ENCODE data around the gene SPATA6.
A peak's percentile ranks its signal among the peaks of the same experiment; 100 is the strongest.
"Not testable (repeated sequence)": the region's sequence is repeated elsewhere in the genome, so short reads cannot be mapped to it uniquely, and the experiment has no call there.

The SPATA6 gene

GRCh38 chr1:48471691-48472576 is at the start of gene SPATA6:
TSS of gene SPATA6 (minus strand) at chr1:48472204. CDS start at chr1:48472008, 196 bp downstream.
- H3K36me3 Mint-ChIP-seq = no peaks in the 10 kb centered on the region
- H3K9me3 Mint-ChIP-seq = peaks cover 6% of the 10 kb centered on the region
- peaks cover 26% of the 10 kb centered on the region for H3K4me1 Mint-ChIP-seq
- H3K4me3 Mint-ChIP-seq = peak within 1 kb of the TSS; percentile 87
- peak; percentile 97 for ATAC-seq
- H3K27ac Mint-ChIP-seq = peak within 1 kb of the TSS; percentile 78
- H3K27me3 Mint-ChIP-seq = peaks cover 17% of the 10 kb centered on the region

GRCh38 chr1:48519896-48520295 is 47.9 kb upstream of the SPATA6 start:
- H3K27ac Mint-ChIP-seq = not testable (repeated sequence)

GRCh38 chr1:48506870-48507269 is 34.9 kb upstream of the SPATA6 start:
- H3K4me1 Mint-ChIP-seq = no peaks in the 10 kb centered on the region
- no peaks in the 10 kb centered on the region for H3K36me3 Mint-ChIP-seq
- ATAC-seq = no peak
- H3K27me3 Mint-ChIP-seq = peaks cover 20% of the 10 kb centered on the region
- no peak overlapping the region for H3K27ac Mint-ChIP-seq
- no peaks in the 10 kb centered on the region for H3K9me3 Mint-ChIP-seq
- H3K4me3 Mint-ChIP-seq = no peak overlapping the region

More at GRCh38 chr1:48519896-48520295, 47.9 kb upstream of the SPATA6 start:
- H3K4me3 Mint-ChIP-seq, H3K9me3 Mint-ChIP-seq, ATAC-seq, H3K36me3 Mint-ChIP-seq, H3K4me1 Mint-ChIP-seq: not testable (repeated sequence)
- H3K27me3 Mint-ChIP-seq = peaks cover 24% of the 10 kb centered on the region

- Mint-ChIP-seq H3K27me3 (no peaks in the 10 kb centered on the region), H3K4me1 (peaks cover 11% of the 10 kb centered on the region), H3K27ac (no peak overlapping the region), H3K4me3 (no peak overlapping the region), H3K9me3 (no peaks in the 10 kb centered on the region), H3K36me3 (no peaks in the 10 kb centered on the region)
- ATAC-seq = no peak
These were observed 28.8 kb upstream of the SPATA6 start for GRCh38 chr1:48500541-48501450.

GRCh38 chr1:48499211-48499735 is 27.3 kb upstream of the SPATA6 start:
- peaks cover 11% of the 10 kb centered on the region for H3K4me1 Mint-ChIP-seq
- H3K36me3 Mint-ChIP-seq = no peaks in the 10 kb centered on the region
- H3K27ac Mint-ChIP-seq = no peak overlapping the region
- no peak for ATAC-seq
- H3K27me3 Mint-ChIP-seq = peaks cover 4% of the 10 kb centered on the region
- no peak overlapping the region for H3K4me3 Mint-ChIP-seq
- H3K9me3 Mint-ChIP-seq = no peaks in the 10 kb centered on the region

DNA sequence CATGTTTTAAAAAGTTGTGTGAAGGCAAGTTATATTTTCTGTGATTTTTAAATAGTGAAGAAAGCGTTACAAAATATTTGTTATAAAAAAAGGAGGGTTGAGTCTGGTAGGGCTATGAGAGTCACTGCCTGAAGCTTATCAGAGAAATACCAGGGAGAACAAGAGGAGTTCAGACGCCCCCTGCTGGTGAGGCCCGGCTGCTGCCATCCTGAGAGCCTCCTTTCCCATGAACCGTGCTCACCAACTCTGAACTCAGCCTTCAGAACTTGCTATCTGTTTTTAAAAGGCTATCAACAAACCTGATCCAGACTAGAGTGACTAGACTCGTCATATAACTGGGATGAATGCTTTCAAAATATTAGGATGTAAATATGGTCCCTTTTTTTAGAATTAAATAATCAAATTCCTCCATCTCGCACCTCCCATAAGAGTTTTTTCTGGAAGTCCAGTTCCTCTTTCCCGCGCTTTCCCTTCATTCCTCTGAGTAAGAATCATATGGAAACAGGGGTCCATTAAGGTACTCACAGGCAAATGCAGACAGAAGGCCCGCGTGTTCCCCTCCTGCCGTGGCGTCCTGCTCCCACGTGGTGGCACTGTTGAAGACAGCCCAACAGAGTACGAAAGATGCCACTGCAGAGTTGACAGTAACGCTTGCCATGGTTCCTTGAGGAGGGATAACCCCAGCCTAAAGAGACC is 26.2 kb upstream of the SPATA6 start:
- ATAC-seq = peak; percentile 75
- Mint-ChIP-seq H3K27me3 (peaks cover 14% of the 10 kb centered on the region), H3K36me3 (no peaks in the 10 kb centered on the region), H3K9me3 (no peaks in the 10 kb centered on the region), H3K4me1 (peaks cover 11% of the 10 kb centered on the region), H3K27ac (no peak overlapping the region), H3K4me3 (peak overlapping the region; percentile 40)

DNA sequence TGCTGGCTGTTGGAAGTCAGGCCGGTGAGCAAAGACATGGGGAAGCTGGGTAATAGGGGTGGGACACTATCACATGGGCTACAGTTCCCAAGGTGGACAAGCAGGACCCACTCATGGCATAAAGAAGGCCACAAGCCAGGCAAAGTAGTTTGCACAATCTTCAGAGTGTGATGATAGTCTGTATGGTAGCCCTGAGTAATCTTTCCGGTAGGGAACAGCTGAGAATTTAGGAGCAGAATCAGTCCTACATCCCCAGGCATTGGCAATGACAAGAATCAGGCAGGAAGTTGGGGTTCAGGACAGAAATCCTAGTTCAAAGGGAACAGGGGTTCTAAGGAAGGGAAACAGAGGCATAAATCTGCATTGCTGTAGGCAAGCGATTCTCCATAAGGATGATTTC is 23.9 kb upstream of the SPATA6 start:
- no peaks in the 10 kb centered on the region for H3K9me3 Mint-ChIP-seq
- no peak overlapping the region for H3K4me3 Mint-ChIP-seq
- no peak overlapping the region for H3K27ac Mint-ChIP-seq
- H3K27me3 Mint-ChIP-seq = peaks cover 18% of the 10 kb centered on the region
- H3K4me1 Mint-ChIP-seq = peaks cover 11% of the 10 kb centered on the region
- no peak for ATAC-seq
- no peaks in the 10 kb centered on the region for H3K36me3 Mint-ChIP-seq

- Mint-ChIP-seq H3K27ac (no peak overlapping the region), H3K9me3 (no peaks in the 10 kb centered on the region), H3K36me3 (no peaks in the 10 kb centered on the region), H3K4me1 (peaks cover 11% of the 10 kb centered on the region), H3K27me3 (peaks cover 21% of the 10 kb centered on the region), H3K4me3 (no peak overlapping the region)
- ATAC-seq = no peak
These were observed 23.2 kb upstream of the SPATA6 start for GRCh38 chr1:48495166-48495565.

DNA sequence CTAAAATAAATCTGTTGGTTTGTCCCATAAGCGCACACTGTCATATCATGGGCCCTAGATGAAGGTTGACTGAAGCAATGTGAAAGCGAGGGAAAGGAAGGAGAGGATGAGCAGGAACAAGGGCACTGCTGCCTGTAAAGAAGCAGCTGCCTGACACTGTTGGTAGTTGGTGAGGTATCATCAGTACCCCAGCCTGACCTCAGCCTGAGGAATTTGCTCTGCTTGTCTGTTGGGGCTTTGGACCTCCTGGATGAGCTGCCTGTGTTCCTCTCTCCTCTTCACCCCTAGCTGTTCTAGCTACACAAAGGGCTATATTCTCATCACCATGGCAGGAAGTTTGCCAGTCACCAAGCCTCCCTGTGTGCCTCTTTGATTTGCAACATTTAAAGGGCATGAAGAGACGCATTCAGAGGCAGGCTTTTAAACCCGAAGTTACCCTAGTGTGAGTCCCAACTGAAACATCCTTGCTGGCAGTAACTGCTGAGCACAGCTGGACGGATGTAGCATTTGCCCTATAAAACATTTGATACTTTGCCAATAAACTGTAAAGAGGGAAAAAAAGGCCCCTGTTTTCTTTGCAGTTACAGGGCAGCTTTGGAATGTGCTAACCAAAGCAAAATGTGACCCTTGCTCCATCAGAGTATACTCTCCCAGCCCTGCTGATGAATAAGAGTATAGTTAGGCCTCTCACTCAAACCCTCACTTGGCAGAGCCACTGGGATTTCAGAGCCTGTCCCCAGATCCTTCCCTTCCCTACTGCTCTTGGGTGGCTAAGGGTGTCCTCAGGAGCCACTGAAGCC is 22.2 kb upstream of the SPATA6 start:
- H3K27ac Mint-ChIP-seq = no peak overlapping the region
- H3K36me3 Mint-ChIP-seq = no peaks in the 10 kb centered on the region

DNA sequence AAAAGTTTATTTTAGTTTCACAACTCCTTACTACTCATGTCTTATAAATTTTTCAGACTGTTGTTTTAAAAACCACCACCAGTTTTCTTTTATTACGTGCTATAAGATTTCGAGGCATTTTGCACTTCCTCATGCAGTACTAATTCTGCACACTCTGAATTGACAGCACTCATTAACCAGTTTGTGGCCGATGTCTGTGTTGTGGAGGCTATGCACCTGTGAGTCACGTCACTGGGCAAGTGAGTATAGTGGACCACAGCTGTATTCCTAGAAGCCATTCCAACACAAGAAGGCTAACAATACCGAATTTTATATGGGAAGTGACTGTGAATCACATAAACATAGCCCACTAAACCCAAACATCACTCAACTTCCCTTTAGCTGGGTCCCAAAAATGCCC is 21.0 kb upstream of the SPATA6 start:
- no peak overlapping the region for H3K27ac Mint-ChIP-seq
- H3K27me3 Mint-ChIP-seq = peaks cover 21% of the 10 kb centered on the region
- H3K36me3 Mint-ChIP-seq = no peaks in the 10 kb centered on the region
- H3K9me3 Mint-ChIP-seq = no peaks in the 10 kb centered on the region
- no peak for ATAC-seq
- peaks cover under 1% of the 10 kb centered on the region for H3K4me1 Mint-ChIP-seq
- no peak overlapping the region for H3K4me3 Mint-ChIP-seq

More for the DNA sequence above, 22.2 kb upstream of the SPATA6 start:
- H3K27me3 Mint-ChIP-seq = peaks cover 21% of the 10 kb centered on the region
- no peak overlapping the region for H3K4me3 Mint-ChIP-seq
- H3K9me3 Mint-ChIP-seq = no peaks in the 10 kb centered on the region
- peaks cover 11% of the 10 kb centered on the region for H3K4me1 Mint-ChIP-seq
- no peak for ATAC-seq

GRCh38 chr1:48492392-48492791 is 20.4 kb upstream of the SPATA6 start:
- H3K4me1 Mint-ChIP-seq = no peaks in the 10 kb centered on the region
- no peak overlapping the region for H3K4me3 Mint-ChIP-seq
- peaks cover 21% of the 10 kb centered on the region for H3K27me3 Mint-ChIP-seq
- no peaks in the 10 kb centered on the region for H3K9me3 Mint-ChIP-seq
- H3K27ac Mint-ChIP-seq = no peak overlapping the region
- H3K36me3 Mint-ChIP-seq = no peaks in the 10 kb centered on the region
- ATAC-seq = no peak

- H3K4me1 Mint-ChIP-seq = no peaks in the 10 kb centered on the region
- H3K4me3 Mint-ChIP-seq = no peak overlapping the region
- H3K27me3 Mint-ChIP-seq = peaks cover 11% of the 10 kb centered on the region
- H3K36me3 Mint-ChIP-seq = no peaks in the 10 kb centered on the region
- no peaks in the 10 kb centered on the region for H3K9me3 Mint-ChIP-seq
- no peak overlapping the region for H3K27ac Mint-ChIP-seq
- no peak for ATAC-seq
These were observed 16.7 kb upstream of the SPATA6 start for GRCh38 chr1:48488721-48489120.

DNA sequence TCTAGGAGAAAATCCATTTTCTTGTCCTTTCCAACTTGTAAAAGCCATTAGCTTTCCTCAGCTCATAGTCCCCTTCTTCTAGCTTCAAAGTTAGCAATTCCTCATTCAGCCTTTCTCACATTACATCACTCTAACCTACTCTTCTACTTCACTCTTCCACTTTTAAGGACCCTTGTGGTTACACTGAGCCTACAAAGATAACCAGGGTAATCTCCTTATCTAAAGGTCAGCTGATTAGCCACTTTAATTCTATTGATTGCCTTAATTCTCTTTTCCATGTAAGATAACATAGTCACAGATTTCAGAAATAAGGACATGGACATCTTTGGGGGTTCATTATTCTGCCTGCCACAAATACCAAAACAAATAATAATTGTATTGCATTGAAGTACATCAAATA is 8.5 kb upstream of the SPATA6 start:
- ATAC-seq = no peak
- peaks cover 6% of the 10 kb centered on the region for H3K9me3 Mint-ChIP-seq
- H3K27ac Mint-ChIP-seq = no peak overlapping the region
- no peaks in the 10 kb centered on the region for H3K36me3 Mint-ChIP-seq
- no peaks in the 10 kb centered on the region for H3K4me1 Mint-ChIP-seq
- no peak overlapping the region for H3K4me3 Mint-ChIP-seq
- no peaks in the 10 kb centered on the region for H3K27me3 Mint-ChIP-seq

GRCh38 chr1:48480023-48480422 is 8.0 kb upstream of the SPATA6 start:
- ATAC-seq, H3K36me3 Mint-ChIP-seq, H3K27ac Mint-ChIP-seq, H3K27me3 Mint-ChIP-seq, H3K9me3 Mint-ChIP-seq, H3K4me1 Mint-ChIP-seq, H3K4me3 Mint-ChIP-seq: not testable (repeated sequence)

All from stimulated activated memory B cell treated with anti-CD40 and anti-IgM and Interleukin-4, amounts not matched to agents 10 μg/mL and 1 μg/mL and 100 μg/mL, for 72 hours (primary cell).